Activated naive CD4-positive, alpha-beta T cell treated with anti-CD3 and anti-CD28 coated beads for 36 hours (primary cell): ENCODE results near the gene H3-3A. TPM values are rescaled to one million over a fixed set of nuclear protein-coding genes. Genes with fewer than 3 reads are reported as not detected.

Experiments
- CTCF ChIA-PET: fragments of 350-600 bp; sonication (Branson Sonifier 250); formaldehyde crosslinking; loops from one replicate; lab custom pipeline; 2021; ENCODE audit warnings: antibody characterized with exemption; lab: Charles Lee
- DNase-seq: peaks from one replicate; pipeline ENCODE4 v3.0.0-alpha.2; 2020
- H3K27ac Mint-ChIP-seq: one replicate; pipeline ENCODE4 v1.8.0; 2021; ENCODE audit warnings: mild to moderate bottlenecking, mixed read lengths
- H3K27me3 Mint-ChIP-seq: one replicate; pipeline ENCODE4 v1.8.0; 2021; ENCODE audit warnings: low read depth, mixed read lengths
- H3K36me3 Mint-ChIP-seq: one replicate; pipeline ENCODE4 v1.8.0; 2021; ENCODE audit warnings: low read depth, mixed read lengths
- H3K4me1 Mint-ChIP-seq: one replicate; pipeline ENCODE4 v1.8.0; 2021; ENCODE audit warnings: low read depth, mixed read lengths
- H3K4me3 Mint-ChIP-seq: one replicate; pipeline ENCODE4 v1.8.0; 2021; ENCODE audit warnings: mild to moderate bottlenecking, moderate library complexity, mixed read lengths
- H3K9me3 Mint-ChIP-seq: one replicate; pipeline ENCODE4 v1.8.0; 2021; ENCODE audit warnings: mixed read lengths
- intact Hi-C: fragments of 100-400 bp; cut with micrococcal nuclease; formaldehyde crosslinking; loops from one replicate; pipeline ENCODE4 v1.15.1; 2023
- total RNA-seq, 2 experiments: library from RNA; stranded (reverse); gene quantifications; one replicate each; pipeline ENCODE4 v1.2.3, GENCODE V29; 2021

The H3-3A gene
- total RNA-seq, 2 experiments from 2014 or later, result 325 to 332 TPM

DNA sequence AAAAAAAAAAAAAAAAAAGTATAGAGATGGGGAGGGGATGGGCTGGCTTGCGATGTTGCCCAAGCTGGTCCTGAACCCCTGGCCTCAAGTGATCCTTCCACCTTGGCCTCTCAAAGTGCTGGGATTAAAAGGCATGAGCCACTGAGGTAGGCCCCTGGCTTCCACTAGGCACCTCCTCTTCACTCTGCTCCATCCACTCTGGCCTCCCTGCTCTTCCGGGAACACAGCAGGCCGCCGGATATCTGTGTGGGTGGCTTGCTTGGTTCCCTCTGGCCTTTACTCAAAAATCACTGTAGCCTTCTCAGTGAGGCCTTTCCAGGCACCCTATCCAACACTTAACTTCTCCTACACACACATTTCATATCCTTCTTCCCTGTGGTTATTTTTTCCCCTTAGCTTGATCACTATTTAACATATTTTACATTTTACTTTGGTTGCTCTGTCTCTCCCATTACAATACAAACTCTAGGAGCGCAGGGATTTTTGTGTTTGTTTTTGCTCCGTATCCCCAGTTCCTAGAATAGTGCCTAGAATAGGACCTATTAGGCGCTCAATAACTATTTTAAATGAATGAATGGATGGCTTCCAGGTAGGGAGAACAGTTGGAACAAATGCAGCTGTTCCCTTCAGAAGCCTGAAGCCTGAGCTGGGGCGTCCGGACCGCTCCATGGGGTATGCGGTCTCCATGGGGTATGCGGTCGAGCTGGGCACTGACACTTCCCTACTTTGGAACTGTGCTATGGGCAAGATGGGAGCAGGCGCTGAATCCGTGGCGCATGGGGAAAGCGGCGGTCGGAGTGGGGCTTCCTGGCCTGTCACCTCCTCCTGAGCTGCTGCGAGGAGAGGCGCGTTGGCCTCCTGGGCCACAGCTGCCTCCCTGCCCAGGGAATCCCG is 46.7 kb downstream of the H3-3A start:
- Mint-ChIP-seq H3K9me3 (no peaks in the 10 kb centered on the region), H3K4me1 (peaks cover 7% of the 10 kb centered on the region), H3K36me3 (no peaks in the 10 kb centered on the region), H3K27ac (peak overlapping the region; percentile 43), H3K27me3 (no peaks in the 10 kb centered on the region), H3K4me3 (peak overlapping the region; percentile 76)
- CTCF ChIA-PET, result interaction anchor here (0.5 to 5.7 kb wide), 7 partner anchors 8 to 68 kb away, joined by 3 to 32 read pairs (median 5); no protein-coding TSS in a partner anchor
- DNase-seq, result no peak
- intact Hi-C loops, result loop anchor here (1.0 kb wide), 2 partner anchors 12 to 26 kb away; no protein-coding TSS in a partner anchor

DNA sequence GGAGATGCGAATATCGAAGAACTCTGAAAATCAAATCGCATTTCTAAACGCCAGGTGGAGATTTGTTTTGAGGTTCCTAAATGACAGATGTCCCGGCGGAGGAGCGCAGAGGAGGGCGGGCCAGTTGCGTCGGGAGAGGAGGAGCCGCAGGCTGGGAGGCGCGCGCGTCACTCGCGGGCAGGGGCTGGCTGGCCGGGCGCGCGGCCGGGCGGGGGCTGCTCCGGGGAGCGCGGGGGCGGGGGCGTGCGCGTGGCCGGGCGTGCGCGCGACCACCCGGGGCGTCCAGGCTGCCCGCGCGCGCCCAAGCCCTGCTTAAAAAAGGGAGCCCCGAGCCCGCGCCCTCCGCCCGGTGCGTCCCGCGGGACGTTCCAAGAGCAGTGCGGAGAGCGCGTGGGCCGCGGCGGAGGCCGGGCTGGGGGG is 47.3 kb downstream of the H3-3A start:
- peak overlapping the region; percentile 43 for H3K27ac Mint-ChIP-seq
- H3K4me3 Mint-ChIP-seq, result peak overlapping the region; percentile 76

DNA sequence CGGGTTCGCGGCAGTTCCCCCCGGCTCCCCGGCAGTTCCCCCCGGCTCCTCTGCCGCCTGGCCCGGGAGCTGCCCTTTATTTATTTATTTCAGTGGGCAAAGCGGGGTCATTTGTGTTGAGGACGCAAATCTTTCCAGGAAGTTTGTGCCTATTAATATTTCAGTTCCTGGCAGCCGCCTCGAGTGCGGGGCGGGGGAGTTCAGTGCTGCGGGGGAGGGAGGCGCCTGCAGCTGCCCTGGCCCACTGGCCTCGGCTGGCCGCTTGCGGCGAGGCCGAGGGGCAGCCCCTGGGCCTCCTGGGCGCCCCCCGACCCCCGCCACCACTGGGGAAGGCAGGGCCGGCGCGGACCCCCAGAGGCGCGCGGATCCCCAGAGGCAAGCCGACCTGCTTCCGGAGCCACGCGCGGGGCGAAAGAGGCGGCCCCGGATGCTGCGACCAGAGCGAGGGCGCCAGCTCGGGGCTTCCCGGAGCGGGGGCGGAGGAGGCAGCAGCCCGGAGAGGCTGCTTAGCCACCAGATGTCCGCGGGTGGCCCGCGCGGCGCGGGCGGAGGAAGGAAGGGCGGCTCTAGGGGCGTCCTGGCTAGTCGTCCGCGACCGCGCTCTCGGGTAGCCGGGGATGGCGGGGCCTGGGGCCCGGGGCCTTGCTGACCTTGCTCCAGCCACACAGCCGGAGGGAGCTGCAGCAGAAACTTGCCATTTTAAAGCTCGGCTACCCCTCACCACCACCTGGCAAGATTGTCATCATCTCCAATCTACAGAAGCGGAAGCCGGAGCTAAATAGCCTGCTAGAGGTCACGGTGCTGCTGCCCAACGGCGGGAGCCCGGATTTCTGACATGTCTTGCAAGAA is 48.0 kb downstream of the H3-3A start:
- CTCF ChIA-PET, result interaction anchor here (1.1 to 5.7 kb wide), 7 partner anchors 10 to 298 kb away, joined by 3 to 32 read pairs (median 7); partner anchors contain the start of gene PARP1
- no peaks in the 10 kb centered on the region for H3K36me3 Mint-ChIP-seq
- intact Hi-C loops, result loop anchor here (1.0 kb wide), 1 partner anchor 46 kb away; no protein-coding TSS in a partner anchor
- peak overlapping the region; percentile 46 for H3K27ac Mint-ChIP-seq
- peak overlapping the region; percentile 65 for H3K4me3 Mint-ChIP-seq
- H3K4me1 Mint-ChIP-seq, result peaks cover 7% of the 10 kb centered on the region
- no peaks in the 10 kb centered on the region for H3K27me3 Mint-ChIP-seq
- peak; percentile 70 for DNase-seq
- H3K9me3 Mint-ChIP-seq, result no peaks in the 10 kb centered on the region

More for the DNA sequence above, 47.3 kb downstream of the H3-3A start:
- H3K27me3 Mint-ChIP-seq, result no peaks in the 10 kb centered on the region
- H3K9me3 Mint-ChIP-seq, result no peaks in the 10 kb centered on the region
- H3K36me3 Mint-ChIP-seq, result no peaks in the 10 kb centered on the region
- peaks cover 7% of the 10 kb centered on the region for H3K4me1 Mint-ChIP-seq
- intact Hi-C loops, result loop anchor here (1.0 kb wide), 3 partner anchors 11 to 46 kb away; no protein-coding TSS in a partner anchor
- CTCF ChIA-PET, result interaction anchor here (1.1 to 5.7 kb wide), 5 partner anchors 11 to 298 kb away, joined by 3 to 32 read pairs (median 15); partner anchors contain the start of gene PARP1
- peak; percentile 85 for DNase-seq

DNA sequence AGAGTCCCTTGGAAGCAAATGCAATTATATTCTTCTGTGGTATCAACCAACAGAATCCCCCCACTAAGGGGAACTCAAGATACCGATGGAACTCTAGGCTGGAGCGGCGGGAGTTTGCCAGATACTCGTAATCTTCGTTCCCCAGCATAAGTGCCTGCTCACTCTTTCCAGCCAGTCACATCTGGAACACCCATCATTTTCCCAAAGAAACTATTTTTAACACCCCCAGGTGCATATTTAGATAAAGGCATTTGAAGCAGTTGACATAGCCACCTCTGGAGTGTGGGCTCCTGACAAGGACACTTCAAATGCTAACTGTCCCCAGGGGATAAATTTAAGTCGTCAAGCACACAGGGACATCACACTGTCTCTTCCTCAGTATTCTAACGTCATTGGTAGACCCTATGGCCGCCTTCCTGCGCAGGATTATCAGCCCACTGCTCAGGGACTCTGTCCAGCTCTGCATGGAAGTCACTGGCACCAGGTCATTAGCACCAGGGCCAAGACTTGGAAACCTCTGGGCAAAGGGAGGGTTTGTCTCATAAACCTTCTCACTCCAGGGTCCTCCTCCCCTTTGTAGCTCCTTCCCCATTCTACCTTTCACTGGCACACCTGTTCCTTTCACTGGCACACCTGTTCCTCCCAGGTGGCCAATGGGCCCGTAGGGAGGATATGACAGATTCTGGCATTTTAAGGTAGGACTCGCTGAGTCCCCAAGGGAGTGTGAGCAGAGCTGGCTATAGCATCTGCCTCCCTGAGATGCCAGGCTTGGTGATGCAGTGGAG is 48.8 kb downstream of the H3-3A start:
- no peaks in the 10 kb centered on the region for H3K27me3 Mint-ChIP-seq
- no peaks in the 10 kb centered on the region for H3K9me3 Mint-ChIP-seq
- intact Hi-C loops, result no loop called here
- no peak overlapping the region for H3K27ac Mint-ChIP-seq
- CTCF ChIA-PET, result interaction anchor here (1.1 to 5.7 kb wide), 5 partner anchors 10 to 222 kb away, joined by 3 to 32 read pairs (median 15); no protein-coding TSS in a partner anchor
- H3K4me3 Mint-ChIP-seq, result peak overlapping the region; percentile 60
- no peaks in the 10 kb centered on the region for H3K36me3 Mint-ChIP-seq
- peaks cover 7% of the 10 kb centered on the region for H3K4me1 Mint-ChIP-seq
- no peak for DNase-seq

DNA sequence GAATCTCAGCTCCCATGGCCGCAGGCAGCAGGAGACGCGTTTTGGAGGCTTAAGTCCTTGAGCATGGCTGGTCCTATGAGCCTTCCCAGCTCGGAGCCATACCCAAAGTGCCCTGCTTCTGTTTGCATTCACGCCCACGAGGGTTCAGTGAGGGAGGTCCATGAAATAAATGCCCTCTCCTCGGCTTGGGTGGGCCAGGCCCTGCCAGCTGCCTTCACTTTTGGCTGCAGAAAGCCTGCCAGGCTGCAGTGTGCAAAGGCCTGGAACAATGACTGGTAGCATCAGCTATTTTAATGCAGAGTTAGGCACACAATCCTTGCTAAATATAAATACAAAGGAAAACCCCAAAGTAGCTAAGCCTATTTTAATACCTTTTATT is 49.4 kb downstream of the H3-3A start:
- no peaks in the 10 kb centered on the region for H3K27me3 Mint-ChIP-seq
- H3K36me3 Mint-ChIP-seq, result no peaks in the 10 kb centered on the region
- no peaks in the 10 kb centered on the region for H3K9me3 Mint-ChIP-seq
- no peak overlapping the region for H3K27ac Mint-ChIP-seq
- intact Hi-C loops, result no loop called here
- DNase-seq, result no peak
- no peak overlapping the region for H3K4me3 Mint-ChIP-seq
- peaks cover 7% of the 10 kb centered on the region for H3K4me1 Mint-ChIP-seq
- CTCF ChIA-PET, result interaction anchor here (0.6 to 5.7 kb wide), 6 partner anchors 9 to 221 kb away, joined by 3 to 32 read pairs (median 10); partner anchors contain the start of gene LIN9

DNA sequence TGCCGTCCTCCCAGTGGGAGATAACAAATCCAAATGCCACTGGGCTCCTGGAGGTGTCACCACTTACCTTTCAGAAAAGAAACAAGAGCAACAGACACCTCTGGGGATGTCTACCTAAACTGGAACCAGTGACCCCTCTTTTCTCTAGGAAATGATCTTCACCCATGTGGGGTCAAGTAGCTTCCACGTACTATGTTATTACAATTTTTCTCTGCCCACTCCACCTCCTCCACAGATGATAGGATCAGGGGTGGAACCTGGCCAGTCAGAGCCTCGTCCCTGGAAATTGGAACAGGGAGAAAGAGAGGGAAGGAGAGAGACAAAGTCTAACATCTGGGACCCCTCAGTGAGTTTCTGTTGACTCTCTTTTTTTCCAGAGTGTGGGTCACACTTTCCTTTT is 50.1 kb downstream of the H3-3A start:
- no peak for DNase-seq
- intact Hi-C loops, result no loop called here
- Mint-ChIP-seq H3K9me3 (no peaks in the 10 kb centered on the region), H3K36me3 (no peaks in the 10 kb centered on the region), H3K4me3 (no peak overlapping the region), H3K4me1 (peaks cover 7% of the 10 kb centered on the region), H3K27ac (no peak overlapping the region), H3K27me3 (no peaks in the 10 kb centered on the region)
- CTCF ChIA-PET, result interaction anchor here (0.6 to 5.7 kb wide), 4 partner anchors 8 to 196 kb away, joined by 3 to 32 read pairs (median 20); partner anchors contain the start of gene LIN9

DNA sequence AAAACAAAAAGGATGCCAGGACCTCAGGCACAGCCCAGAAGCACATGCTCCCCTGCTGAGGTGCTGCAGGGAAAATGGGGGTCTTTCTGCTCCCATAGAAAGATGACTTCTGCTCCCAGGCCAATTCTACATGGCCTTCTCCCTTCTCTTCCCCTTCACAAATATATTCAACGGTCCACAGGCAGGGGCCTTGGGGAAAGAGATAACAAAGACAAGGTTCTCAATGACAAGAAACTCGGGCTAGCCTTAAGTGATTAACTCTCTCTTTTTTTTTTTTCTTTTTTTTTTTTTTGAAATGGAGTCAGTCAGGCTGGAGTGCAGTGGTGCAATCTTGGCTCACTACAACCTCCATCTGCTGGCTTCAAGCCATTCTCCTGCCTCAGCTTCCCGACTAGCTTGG is 54.2 kb downstream of the H3-3A start:
- intact Hi-C loops, result no loop called here
- H3K4me3 Mint-ChIP-seq, result no peak overlapping the region
- no peak overlapping the region for H3K27ac Mint-ChIP-seq
- H3K4me1 Mint-ChIP-seq, result peaks cover 6% of the 10 kb centered on the region
- no peak for DNase-seq
- no peaks in the 10 kb centered on the region for H3K36me3 Mint-ChIP-seq
- CTCF ChIA-PET, result interaction anchor here (1.0 to 5.2 kb wide), 2 partner anchors 51 to 117 kb away, joined by 3 to 51 read pairs; partner anchors contain the start of gene SDE2
- H3K9me3 Mint-ChIP-seq, result no peaks in the 10 kb centered on the region
- no peaks in the 10 kb centered on the region for H3K27me3 Mint-ChIP-seq

DNA sequence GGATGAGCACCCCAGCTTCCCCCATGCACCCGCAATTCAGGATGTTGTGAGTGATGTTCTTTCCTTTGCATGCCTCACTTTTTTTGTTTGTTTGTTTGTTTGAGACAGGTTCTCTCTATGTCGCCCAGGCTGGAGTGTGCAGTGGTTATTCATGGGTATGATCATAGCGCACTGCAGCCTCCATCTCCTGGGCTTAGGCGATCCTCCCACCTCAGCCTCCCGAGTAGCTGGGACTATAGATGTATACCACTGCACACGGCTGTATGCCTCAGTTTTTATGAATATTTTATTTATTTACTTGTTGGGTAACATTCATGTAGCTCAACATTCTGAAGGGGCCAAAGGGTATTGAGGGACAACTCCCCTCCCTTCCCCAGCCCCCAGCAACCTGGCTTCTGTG is 54.8 kb downstream of the H3-3A start:
- no peak for DNase-seq
- Mint-ChIP-seq H3K27me3 (no peaks in the 10 kb centered on the region), H3K36me3 (no peaks in the 10 kb centered on the region), H3K4me3 (no peak overlapping the region), H3K27ac (no peak overlapping the region), H3K4me1 (peaks cover 6% of the 10 kb centered on the region), H3K9me3 (no peaks in the 10 kb centered on the region)
- CTCF ChIA-PET, result interaction anchor here (0.7 to 5.2 kb wide), 4 partner anchors 9 to 118 kb away, joined by 3 to 51 read pairs (median 3); partner anchors contain the start of gene SDE2
- intact Hi-C loops, result no loop called here

DNA sequence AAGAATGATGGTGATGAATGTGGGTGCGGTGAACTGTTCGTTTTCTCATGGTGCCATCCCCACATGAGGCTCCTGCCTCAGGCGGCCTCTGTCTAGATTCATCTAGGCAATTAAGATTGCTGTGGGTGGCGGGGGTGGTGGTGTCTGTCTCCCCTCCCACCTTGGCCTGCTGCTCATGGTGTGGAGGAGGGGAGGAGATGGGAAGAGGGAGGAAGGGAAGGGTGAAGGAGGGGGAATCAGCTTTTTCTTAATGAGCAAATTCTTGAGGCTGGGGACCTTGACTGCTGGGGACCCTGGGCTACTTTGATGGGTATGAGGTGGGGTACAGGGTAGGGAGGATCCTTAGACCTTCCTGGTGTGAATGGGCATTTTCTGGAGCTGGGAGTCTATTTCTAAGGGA is 55.8 kb downstream of the H3-3A start:
- intact Hi-C loops, result no loop called here
- H3K27me3 Mint-ChIP-seq, result no peaks in the 10 kb centered on the region
- peaks cover 13% of the 10 kb centered on the region for H3K4me1 Mint-ChIP-seq
- DNase-seq, result no peak
- CTCF ChIA-PET, result interaction anchor here (5.2 kb wide), 1 partner anchor 53 kb away, joined by 51 read pairs; no protein-coding TSS in a partner anchor
- no peaks in the 10 kb centered on the region for H3K36me3 Mint-ChIP-seq
- no peak overlapping the region for H3K27ac Mint-ChIP-seq
- no peak overlapping the region for H3K4me3 Mint-ChIP-seq
- no peaks in the 10 kb centered on the region for H3K9me3 Mint-ChIP-seq

DNA sequence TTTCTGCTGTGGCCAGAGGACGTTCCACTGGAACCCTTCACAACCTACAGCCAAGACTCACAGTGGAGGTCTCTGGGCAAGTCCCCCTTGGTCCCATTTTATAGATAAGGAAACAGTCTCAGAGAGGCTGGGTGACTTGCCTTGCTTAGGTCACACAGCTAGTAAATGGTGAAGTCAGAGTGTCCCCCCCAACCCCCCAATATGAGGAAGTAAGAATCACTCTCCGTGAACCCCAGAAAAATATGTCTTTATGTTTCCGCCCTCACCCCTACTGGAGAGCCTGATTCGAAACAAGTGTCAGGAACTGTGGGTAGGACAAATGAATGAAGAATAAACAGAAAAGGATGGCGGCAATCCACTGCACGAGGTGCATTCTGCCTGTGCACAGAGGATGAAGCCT is 56.7 kb downstream of the H3-3A start:
- no peaks in the 10 kb centered on the region for H3K9me3 Mint-ChIP-seq
- no peaks in the 10 kb centered on the region for H3K36me3 Mint-ChIP-seq
- CTCF ChIA-PET, result interaction anchor here (0.7 to 5.2 kb wide), 2 partner anchors 54 to 134 kb away, joined by 4 to 51 read pairs; no protein-coding TSS in a partner anchor
- peaks cover 15% of the 10 kb centered on the region for H3K4me1 Mint-ChIP-seq
- no peaks in the 10 kb centered on the region for H3K27me3 Mint-ChIP-seq
- no peak overlapping the region for H3K4me3 Mint-ChIP-seq
- no peak for DNase-seq
- no peak overlapping the region for H3K27ac Mint-ChIP-seq
- intact Hi-C loops, result no loop called here

DNA sequence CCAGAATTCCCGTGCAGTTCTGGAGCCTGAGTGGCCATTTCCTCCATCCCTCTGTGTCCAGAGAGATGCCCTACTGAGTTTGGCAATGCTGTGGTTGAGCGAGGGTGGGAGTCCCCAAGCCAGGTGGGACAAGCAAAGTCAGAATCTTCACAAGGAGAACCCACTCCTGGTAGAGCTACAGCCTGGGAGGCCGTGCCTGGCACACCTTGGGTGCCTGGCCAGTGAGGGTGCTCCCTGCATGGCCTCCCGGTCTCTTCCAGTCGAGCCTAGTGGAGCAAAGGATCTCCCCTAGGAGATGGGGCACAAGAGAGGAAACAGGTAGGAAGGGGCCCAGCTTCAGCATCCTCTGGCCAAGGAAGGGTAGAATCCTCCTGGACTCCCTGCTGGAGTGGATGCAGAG is 57.9 kb downstream of the H3-3A start:
- H3K36me3 Mint-ChIP-seq, result no peaks in the 10 kb centered on the region
- DNase-seq, result no peak
- H3K9me3 Mint-ChIP-seq, result no peaks in the 10 kb centered on the region
- H3K4me3 Mint-ChIP-seq, result peak overlapping the region; percentile 74
- intact Hi-C loops, result loop anchor here (5.0 kb wide), 1 partner anchor 143 kb away; no protein-coding TSS in a partner anchor
- no peak overlapping the region for H3K27ac Mint-ChIP-seq
- CTCF ChIA-PET, result interaction anchor here (0.6 to 5.2 kb wide), 13 partner anchors 9 to 189 kb away, joined by 3 to 51 read pairs (median 4); partner anchors contain the start of genes H3-3A and LIN9
- H3K4me1 Mint-ChIP-seq, result peaks cover 22% of the 10 kb centered on the region
- H3K27me3 Mint-ChIP-seq, result no peaks in the 10 kb centered on the region
